AG09319 (cell line): Measurements from ENCODE around the gene ESR1.

Source experiments
- DNase-seq: peaks from one replicate; pipeline ENCODE4 v3.0.0-alpha.2; 2010; ENCODE audit warnings: low read depth; ENCODE audit errors: extremely low read depth
- TF ChIP-seq, protein P1 (sequence below): IDR thresholded peaks from 2 replicates; pipeline ENCODE4 v1.5.1; 2011; ENCODE audit warnings: low read depth, mild to moderate bottlenecking, inconsistent platforms, low read length, moderate library complexity

Gene ESR1

GRCh38 chr6:151804585-151805285 is 2.7 kb upstream of the ESR1 start:
- TF ChIP-seq, protein P1, sequence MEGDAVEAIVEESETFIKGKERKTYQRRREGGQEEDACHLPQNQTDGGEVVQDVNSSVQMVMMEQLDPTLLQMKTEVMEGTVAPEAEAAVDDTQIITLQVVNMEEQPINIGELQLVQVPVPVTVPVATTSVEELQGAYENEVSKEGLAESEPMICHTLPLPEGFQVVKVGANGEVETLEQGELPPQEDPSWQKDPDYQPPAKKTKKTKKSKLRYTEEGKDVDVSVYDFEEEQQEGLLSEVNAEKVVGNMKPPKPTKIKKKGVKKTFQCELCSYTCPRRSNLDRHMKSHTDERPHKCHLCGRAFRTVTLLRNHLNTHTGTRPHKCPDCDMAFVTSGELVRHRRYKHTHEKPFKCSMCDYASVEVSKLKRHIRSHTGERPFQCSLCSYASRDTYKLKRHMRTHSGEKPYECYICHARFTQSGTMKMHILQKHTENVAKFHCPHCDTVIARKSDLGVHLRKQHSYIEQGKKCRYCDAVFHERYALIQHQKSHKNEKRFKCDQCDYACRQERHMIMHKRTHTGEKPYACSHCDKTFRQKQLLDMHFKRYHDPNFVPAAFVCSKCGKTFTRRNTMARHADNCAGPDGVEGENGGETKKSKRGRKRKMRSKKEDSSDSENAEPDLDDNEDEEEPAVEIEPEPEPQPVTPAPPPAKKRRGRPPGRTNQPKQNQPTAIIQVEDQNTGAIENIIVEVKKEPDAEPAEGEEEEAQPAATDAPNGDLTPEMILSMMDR = no peak
- DNase-seq = no peak

DNA sequence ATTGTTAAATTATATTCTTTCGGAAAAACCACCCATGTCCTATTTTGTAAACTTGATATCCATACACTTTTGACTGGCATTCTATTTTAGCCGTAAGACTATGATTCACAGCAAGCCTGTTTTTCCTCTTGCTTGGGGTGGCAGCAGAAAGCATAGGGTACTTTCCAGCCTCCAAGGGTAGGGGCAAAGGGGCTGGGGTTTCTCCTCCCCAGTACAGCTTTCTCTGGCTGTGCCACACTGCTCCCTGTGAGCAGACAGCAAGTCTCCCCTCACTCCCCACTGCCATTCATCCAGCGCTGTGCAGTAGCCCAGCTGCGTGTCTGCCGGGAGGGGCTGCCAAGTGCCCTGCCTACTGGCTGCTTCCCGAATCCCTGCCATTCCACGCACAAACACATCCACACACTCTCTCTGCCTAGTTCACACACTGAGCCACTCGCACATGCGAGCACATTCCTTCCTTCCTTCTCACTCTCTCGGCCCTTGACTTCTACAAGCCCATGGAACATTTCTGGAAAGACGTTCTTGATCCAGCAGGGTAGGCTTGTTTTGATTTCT is 2.1 kb upstream of the ESR1 start:
- TF ChIP-seq, protein P1 = no peak
- no peak for DNase-seq

GRCh38 chr6:151806757-151807512 is 547 bp upstream of the ESR1 start:
- TF ChIP-seq, protein P1 = no peak
- DNase-seq = no peak

GRCh38 chr6:151808371-151809241 is 1.1 kb downstream of the ESR1 start:
- no peak for DNase-seq
- TF ChIP-seq, protein P1 = no peak

GRCh38 chr6:151811081-151811480 is 3.6 kb downstream of the ESR1 start:
- TF ChIP-seq, protein P1 = no peak
- no peak for DNase-seq

GRCh38 chr6:151813858-151814257 is 6.4 kb downstream of the ESR1 start:
- DNase-seq = no peak
- TF ChIP-seq, protein P1 = no peak
